Measurements from ENCODE around the gene CNOT4.

CNOT4 gene

DNA sequence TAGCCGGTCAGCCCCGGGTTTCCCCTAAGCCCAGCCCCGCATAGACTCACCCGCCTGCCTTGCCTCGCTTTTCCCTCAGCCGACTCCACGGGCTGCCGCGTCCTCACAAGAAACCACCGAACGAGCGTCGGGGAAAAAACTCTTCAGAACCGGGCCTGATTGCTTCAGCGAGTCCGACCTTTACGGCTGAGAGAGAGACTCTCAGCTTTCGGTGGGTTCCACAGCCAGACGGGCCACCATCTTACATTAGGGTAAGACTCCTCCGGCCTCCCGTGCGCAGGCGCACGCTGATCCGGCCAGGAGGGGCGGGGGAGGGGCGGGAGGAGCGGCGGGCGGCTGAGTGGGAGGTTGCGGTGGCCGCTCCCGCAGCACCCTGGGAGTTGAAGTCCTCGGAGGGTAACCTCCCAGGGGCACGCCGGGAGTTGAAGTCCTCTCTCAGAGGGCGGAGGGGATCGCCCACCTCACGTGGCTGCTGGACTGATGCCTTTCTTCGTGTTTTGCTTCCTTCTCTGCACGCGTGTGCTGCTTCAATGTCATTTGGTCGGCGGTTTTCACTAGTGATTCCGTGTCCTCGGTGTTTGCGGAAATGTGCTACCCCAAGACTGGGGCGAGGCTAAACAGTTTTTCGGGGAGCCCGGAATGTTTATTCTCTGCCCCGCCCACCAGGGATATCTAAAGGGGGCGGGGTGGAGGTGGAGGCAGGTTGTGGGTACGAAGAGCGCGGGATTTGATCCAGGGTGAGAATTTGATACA lies at the start of gene CNOT4:
Gene CNOT4 (minus strand): TSS at position 264 of the 753 bp plus-strand sequence. CDS start 71,771 bp downstream, outside the sequence.
- Mint-ChIP-seq H3K4me1 (peaks cover 12% of the 10 kb centered on the region), H3K27ac (no peak within 1 kb of the TSS)
- peak; percentile 90 to 95 for DNase-seq

DNA sequence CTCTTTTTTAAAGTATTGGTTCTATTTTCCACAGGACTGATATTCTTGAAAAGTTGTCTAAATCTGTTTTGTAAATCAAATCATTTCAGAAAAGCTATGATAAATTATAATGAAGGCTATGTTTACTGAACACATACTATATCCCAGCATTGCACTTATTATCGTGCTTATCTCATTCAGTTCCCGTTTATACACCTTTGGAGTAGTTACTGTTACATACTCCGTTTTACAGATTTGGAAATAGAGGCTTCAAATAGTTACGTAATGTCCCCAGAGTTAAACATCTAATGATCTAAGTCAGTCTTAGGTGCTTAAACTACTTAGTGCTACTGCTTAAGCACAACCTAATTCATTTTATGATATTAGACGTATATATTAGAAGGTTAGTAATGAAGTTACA lies 49.0 kb upstream of the CNOT4 start:
- Mint-ChIP-seq H3K9me3 (no peaks in the 10 kb centered on the region), H3K27ac (no peak overlapping the region), H3K4me1 (peaks cover 24% of the 10 kb centered on the region), H3K27me3 (no peaks in the 10 kb centered on the region), H3K4me3 (no peak overlapping the region)
- ATAC-seq: no peak
- no peak for DNase-seq

More for the DNA sequence above, at the start of gene CNOT4:
- peak; percentile 96 for ATAC-seq
- no peak within 1 kb of the TSS for H3K4me3 Mint-ChIP-seq
- no peaks in the 10 kb centered on the region for H3K27me3 Mint-ChIP-seq
- H3K9me3 Mint-ChIP-seq: no peaks in the 10 kb centered on the region

- Mint-ChIP-seq H3K9me3 (no peaks in the 10 kb centered on the region), H3K27me3 (no peaks in the 10 kb centered on the region), H3K27ac (no peak overlapping the region), H3K4me3 (no peak overlapping the region), H3K4me1 (peaks cover 24% of the 10 kb centered on the region)
- ATAC-seq: peak; percentile 77
- DNase-seq: peak; percentile 61 to 72
Measured at GRCh38 chr7:135558337-135558767, 48.5 kb upstream of the CNOT4 start.

DNA sequence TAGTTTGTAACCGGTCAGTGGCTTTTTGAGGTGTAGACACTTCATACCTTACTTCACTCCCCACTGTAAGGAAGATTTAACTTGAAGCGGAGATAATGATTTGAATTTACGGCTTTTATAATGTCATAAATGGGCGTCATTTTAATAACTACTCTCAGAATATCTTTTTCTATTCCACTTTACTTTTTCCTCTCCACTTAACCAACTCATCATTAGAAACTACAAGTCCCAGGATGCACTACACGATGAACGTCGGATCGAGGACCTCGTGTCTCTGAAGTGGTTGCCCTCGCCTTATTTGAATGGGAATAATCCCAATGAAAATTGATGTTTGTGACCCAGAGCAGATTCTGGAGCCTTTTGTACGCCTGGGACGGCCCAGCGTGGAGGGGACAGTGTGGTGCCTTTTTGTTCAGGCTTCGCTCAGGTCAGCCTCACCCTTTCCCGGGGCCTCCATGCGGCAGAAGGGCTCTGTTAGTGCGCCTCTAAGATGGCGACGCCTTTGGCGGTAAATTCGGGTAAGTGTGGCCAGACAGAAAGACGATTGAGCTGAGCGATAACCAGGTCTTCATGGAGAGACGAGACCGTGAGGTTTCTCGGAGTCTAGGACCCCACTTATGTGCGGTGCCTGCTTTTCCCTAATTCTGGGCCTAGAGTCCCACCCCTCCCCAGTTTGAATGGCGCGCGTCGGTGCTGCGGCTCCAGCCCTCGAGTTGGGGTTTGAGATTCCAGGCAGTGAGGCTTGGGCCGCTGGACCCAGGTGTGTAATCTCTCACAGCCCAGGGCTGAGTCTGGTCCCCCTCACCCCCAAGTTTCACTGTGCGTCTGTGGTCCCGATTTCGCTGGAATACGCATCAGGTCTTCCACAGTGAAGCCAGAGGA lies 47.8 kb upstream of the CNOT4 start, which contains the start of gene NUP205:
Gene NUP205 (plus strand): TSS at position 463 of the 882 bp plus-strand sequence. CDS start 28 bp downstream, at position 491.
- Mint-ChIP-seq H3K27me3 (no peaks in the 10 kb centered on the region), H3K4me1 (peaks cover 20% of the 10 kb centered on the region), H3K9me3 (no peaks in the 10 kb centered on the region), H3K4me3 (peak within 1 kb of the TSS in 1 of 2 donors; percentile 16), H3K27ac (no peak within 1 kb of the TSS)
- ATAC-seq (peak; percentile 88), DNase-seq (peak; percentile 82 to 84)

DNA sequence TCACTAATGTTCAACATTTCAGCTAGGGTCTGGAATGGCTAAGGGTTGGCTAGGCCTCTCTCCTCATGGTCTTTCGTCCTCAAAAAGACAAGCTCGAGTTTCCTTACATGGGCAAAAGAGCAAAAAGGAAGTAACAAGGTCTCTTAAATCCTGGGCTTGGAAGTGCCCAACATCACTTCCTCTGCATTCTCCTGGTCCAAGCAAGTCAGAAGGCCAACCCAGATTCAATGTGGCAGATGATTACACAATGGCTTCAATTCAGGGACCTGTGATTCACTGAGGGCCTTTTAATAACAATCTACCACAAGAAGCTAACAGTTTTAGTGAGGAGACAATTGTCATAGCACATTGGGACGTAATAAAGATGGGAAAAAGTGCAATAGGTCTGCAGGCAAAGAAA lies 43.4 kb upstream of the CNOT4 start:
- DNase-seq (no peak), ATAC-seq (no peak)
- Mint-ChIP-seq H3K27me3 (peaks cover 2% of the 10 kb centered on the region), H3K4me1 (no peaks in the 10 kb centered on the region), H3K27ac (no peak overlapping the region), H3K9me3 (no peaks in the 10 kb centered on the region), H3K4me3 (no peak overlapping the region)

DNA sequence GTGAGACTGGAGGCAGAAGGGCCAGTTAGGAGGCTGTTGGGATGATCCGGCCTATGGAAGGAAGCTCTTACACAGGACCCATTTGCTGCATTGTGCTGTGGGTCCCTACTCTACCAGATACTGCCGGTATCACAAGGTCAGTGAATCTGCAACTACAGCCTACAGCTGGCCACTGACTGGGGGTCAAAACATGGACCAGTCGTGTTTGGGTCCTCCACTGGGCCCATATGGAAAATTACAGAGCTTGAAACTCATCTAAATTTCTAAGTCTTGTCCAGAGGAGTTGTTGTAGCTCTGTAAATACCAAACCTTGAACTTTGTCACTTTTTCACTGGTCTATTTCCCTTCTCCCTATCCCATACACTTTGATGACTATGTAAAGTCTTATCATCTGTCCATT lies 42.2 kb upstream of the CNOT4 start:
- Mint-ChIP-seq H3K27me3 (peaks cover 10% of the 10 kb centered on the region), H3K27ac (no peak overlapping the region), H3K9me3 (no peaks in the 10 kb centered on the region), H3K4me1 (no peaks in the 10 kb centered on the region), H3K4me3 (no peak overlapping the region)
- ATAC-seq: no peak
- DNase-seq: no peak

DNA sequence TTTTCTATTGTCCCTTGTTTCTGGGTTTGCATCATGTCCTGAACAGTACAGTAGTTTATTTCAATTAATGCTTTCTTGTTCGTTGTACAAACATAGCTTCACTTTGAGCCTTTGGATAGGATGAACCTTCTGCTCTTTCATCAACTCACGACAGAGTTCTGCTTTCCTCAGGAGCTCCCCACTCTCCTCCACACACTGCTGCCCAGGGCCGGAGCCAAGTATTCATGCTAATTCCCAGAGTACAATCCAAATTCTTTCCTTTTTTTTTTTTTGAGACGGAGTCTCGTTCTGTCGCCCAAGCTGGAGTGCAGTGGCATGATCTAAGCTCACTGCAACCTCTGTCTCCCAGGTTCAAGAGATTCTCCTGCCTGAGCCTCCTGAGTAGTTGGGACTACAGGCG lies 40.3 kb upstream of the CNOT4 start:
- no peak overlapping the region for H3K4me3 Mint-ChIP-seq
- no peak overlapping the region for H3K27ac Mint-ChIP-seq
- DNase-seq: no peak
- no peaks in the 10 kb centered on the region for H3K4me1 Mint-ChIP-seq
- ATAC-seq: no peak
- H3K27me3 Mint-ChIP-seq: peaks cover 10% of the 10 kb centered on the region
- H3K9me3 Mint-ChIP-seq: no peaks in the 10 kb centered on the region

DNA sequence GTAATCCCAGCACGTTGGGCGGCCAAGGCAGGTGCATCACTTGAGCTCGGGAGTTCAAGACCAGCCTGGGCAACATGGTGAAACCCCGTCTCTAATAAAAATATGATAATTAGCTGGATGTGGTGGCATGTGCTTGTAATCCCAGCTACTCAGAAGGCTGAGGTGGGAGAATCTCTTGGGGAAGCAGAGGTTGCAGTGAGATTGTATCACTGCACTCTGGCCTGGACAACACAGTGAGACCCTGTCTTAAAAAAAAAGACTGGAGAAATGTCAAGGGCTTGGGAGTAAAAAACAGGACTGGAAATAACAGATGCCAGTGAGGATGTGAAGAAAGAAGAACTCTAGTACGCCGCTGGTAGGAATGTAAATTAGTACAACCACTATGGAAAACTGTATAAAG lies 31.1 kb upstream of the CNOT4 start:
- no peak overlapping the region for H3K4me3 Mint-ChIP-seq
- no peaks in the 10 kb centered on the region for H3K9me3 Mint-ChIP-seq
- H3K27me3 Mint-ChIP-seq: peaks cover 11% of the 10 kb centered on the region
- no peak overlapping the region for H3K27ac Mint-ChIP-seq
- DNase-seq (no peak), ATAC-seq (no peak)
- H3K4me1 Mint-ChIP-seq: no peaks in the 10 kb centered on the region

DNA sequence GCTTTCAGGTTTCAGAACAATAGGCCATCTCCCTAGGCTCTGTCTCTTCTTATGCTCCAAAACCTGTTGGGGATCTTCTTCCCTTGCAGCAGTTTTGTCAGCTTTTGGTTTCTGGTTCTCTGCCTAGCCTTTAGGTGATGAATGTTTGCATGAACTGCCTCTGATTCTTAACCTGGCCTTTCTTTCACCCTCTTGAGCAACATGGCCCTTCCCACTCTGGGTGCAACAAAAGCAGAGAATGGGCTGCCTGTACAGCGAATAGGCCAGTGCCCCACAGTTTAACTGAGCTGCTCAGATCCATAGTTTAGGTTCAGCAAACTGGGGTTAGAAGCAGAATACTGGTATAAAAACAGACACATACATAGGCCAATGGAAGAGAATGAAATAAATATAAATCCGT lies 29.7 kb upstream of the CNOT4 start:
- no peak overlapping the region for H3K27ac Mint-ChIP-seq
- ATAC-seq: no peak
- H3K4me1 Mint-ChIP-seq: no peaks in the 10 kb centered on the region

GRCh38 chr7:135538376-135538775 lies 28.5 kb upstream of the CNOT4 start:
- H3K4me1 Mint-ChIP-seq: no peaks in the 10 kb centered on the region
- no peaks in the 10 kb centered on the region for H3K9me3 Mint-ChIP-seq
- H3K27me3 Mint-ChIP-seq: peaks cover 14% of the 10 kb centered on the region
- DNase-seq: no peak
- no peak overlapping the region for H3K27ac Mint-ChIP-seq
- no peak for ATAC-seq
- H3K4me3 Mint-ChIP-seq: no peak overlapping the region

More for the DNA sequence above, 29.7 kb upstream of the CNOT4 start:
- Mint-ChIP-seq H3K4me3 (no peak overlapping the region), H3K27me3 (peaks cover 14% of the 10 kb centered on the region), H3K9me3 (no peaks in the 10 kb centered on the region)
- no peak for DNase-seq

DNA sequence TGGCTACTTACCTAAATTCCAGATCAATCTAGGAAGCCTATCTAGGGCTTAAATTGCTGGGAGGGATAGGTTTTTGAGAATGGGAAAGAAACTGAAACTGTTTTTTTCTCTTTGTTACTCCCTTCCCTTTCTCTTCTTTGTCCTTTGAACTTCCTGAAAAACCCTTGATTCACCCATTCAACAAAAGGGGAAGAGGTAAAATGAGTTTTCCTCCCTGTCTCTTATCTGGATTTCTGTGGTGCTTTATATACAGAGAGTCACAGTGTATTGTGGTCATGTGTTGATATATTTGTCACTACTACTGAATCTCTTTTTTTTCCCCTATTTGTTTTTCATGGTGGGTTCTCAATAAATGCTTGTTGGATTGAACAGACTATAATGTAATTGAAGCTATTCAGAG lies 28.0 kb upstream of the CNOT4 start:
- ATAC-seq (no peak), DNase-seq (no peak)
- H3K27me3 Mint-ChIP-seq: peaks cover 14% of the 10 kb centered on the region
- H3K27ac Mint-ChIP-seq: no peak overlapping the region
- H3K4me3 Mint-ChIP-seq: no peak overlapping the region
- no peaks in the 10 kb centered on the region for H3K9me3 Mint-ChIP-seq
- H3K4me1 Mint-ChIP-seq: no peaks in the 10 kb centered on the region

GRCh38 chr7:135537453-135537852 lies 27.6 kb upstream of the CNOT4 start:
- H3K9me3 Mint-ChIP-seq: no peaks in the 10 kb centered on the region
- H3K4me1 Mint-ChIP-seq: no peaks in the 10 kb centered on the region
- no peak for DNase-seq
- peaks cover 14% of the 10 kb centered on the region for H3K27me3 Mint-ChIP-seq
- H3K4me3 Mint-ChIP-seq: no peak overlapping the region
- no peak for ATAC-seq
- no peak overlapping the region for H3K27ac Mint-ChIP-seq

GRCh38 chr7:135536150-135536549 lies 26.2 kb upstream of the CNOT4 start:
- DNase-seq (no peak), ATAC-seq (no peak)
- H3K4me3 Mint-ChIP-seq: no peak overlapping the region
- H3K9me3 Mint-ChIP-seq: no peaks in the 10 kb centered on the region
- peaks cover 14% of the 10 kb centered on the region for H3K27me3 Mint-ChIP-seq
- H3K4me1 Mint-ChIP-seq: no peaks in the 10 kb centered on the region
- H3K27ac Mint-ChIP-seq: no peak overlapping the region

DNA sequence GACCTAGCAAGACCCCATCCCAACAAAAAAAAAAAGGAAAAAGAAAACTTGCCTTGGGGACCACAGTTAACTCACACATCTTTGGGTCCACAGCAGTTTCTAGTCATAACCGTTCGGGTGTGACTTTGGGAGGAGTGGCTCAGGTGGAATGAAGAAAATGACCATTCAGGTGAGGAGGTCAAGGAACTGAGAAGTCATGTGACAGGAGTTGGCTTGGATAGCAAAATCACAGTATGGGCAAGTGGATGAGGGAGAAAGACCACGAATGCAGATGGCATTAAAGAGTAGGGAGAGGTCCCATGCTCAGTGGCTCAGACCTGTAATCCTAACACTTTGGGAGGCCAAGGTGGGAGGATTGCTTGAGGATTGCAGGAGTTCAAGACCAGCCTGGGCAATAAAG lies 17.1 kb upstream of the CNOT4 start:
- H3K27ac Mint-ChIP-seq: no peak overlapping the region
- H3K9me3 Mint-ChIP-seq: no peaks in the 10 kb centered on the region
- H3K4me1 Mint-ChIP-seq: no peaks in the 10 kb centered on the region
- no peak for DNase-seq
- H3K27me3 Mint-ChIP-seq: peaks cover 8% of the 10 kb centered on the region
- no peak overlapping the region for H3K4me3 Mint-ChIP-seq
- no peak for ATAC-seq

DNA sequence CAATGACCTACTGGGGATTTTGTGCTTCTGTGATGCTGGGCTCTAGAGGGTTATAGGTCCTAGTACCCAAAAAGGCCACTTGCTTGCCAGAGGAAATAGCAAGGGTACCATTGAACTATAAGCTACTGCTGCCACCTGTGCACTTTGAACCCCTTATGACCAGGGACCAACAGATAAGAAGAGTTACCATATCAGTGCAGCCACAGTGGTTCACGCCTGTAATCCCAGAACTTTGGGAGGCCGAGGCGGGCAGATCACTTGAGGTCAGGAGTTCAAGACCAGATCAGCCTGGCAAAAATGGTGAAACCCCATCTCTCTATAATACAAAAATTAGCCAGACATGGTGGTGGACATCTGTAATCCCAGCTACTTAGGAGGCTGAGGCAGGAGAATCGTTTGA lies 15.5 kb upstream of the CNOT4 start:
- no peaks in the 10 kb centered on the region for H3K4me1 Mint-ChIP-seq

GRCh38 chr7:135523146-135523545 lies 13.2 kb upstream of the CNOT4 start:
- Mint-ChIP-seq H3K27me3 (no peaks in the 10 kb centered on the region), H3K4me3 (no peak overlapping the region), H3K27ac (no peak overlapping the region), H3K9me3 (no peaks in the 10 kb centered on the region), H3K4me1 (no peaks in the 10 kb centered on the region)
- ATAC-seq: no peak
- no peak for DNase-seq

More for the DNA sequence above, 15.5 kb upstream of the CNOT4 start:
- H3K27me3 Mint-ChIP-seq: peaks cover 6% of the 10 kb centered on the region
- H3K27ac Mint-ChIP-seq: no peak overlapping the region
- H3K9me3 Mint-ChIP-seq: no peaks in the 10 kb centered on the region
- ATAC-seq: no peak
- DNase-seq: no peak
- H3K4me3 Mint-ChIP-seq: no peak overlapping the region
